GM18867 (cell line): Measurements from ENCODE around the gene COX8A.
"Not testable (repeated sequence)": the region's sequence is repeated elsewhere in the genome, so short reads cannot be mapped to it uniquely, and the experiment has no call there.

ENCODE experiments used
- ATAC-seq: cut with Tn5 transposase; IDR thresholded peaks from one replicate; pipeline ENCODE4 v1.9.1; 2021; ENCODE audit warnings: mild to moderate bottlenecking, moderate library complexity; ENCODE audit not compliant: unreplicated experiment

Gene COX8A, protein sequence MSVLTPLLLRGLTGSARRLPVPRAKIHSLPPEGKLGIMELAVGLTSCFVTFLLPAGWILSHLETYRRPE

DNA sequence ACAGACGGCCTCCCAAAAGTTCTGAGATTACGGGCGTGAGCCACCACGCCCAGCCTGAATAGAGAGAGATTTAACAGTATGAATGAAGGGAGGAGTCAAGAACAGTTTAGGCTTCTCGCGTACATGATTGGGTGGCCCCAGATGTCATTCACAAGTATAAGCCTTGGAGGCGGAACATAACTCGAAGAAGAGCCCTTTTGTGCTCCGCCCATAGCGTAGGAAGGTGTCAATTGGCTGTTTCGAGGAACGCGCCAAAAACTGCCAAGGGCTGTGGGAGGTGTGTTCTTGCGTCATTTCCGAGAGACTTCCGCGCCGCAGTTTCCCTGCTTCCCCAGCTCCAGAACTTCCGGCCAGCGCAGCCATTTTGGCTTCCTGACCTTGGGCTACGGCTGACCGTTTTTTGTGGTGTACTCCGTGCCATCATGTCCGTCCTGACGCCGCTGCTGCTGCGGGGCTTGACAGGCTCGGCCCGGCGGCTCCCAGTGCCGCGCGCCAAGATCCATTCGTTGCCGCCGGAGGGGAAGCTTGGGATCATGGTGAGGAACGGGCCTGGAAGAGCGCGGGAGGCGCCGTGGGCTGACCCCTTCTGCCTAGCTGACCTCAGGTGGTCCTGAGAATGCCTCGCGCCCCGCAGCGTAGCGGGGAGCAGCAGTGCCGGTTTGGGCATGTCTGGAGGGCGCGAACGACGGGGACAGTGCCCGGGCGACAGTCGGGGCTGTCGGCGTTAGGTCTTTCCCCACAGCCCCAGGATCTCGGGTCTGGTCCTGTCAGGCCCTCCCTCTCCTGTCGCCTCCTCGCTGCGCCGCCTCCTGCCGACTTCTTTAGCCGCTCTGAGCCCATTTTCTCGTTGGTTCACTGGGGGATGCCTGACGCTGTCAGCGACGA is at the start of gene COX8A:
Gene COX8A (plus strand): TSS at position 362 of the 885 bp plus-strand sequence. CDS start 61 bp downstream, at position 423.
- peak; percentile 96 for ATAC-seq

DNA sequence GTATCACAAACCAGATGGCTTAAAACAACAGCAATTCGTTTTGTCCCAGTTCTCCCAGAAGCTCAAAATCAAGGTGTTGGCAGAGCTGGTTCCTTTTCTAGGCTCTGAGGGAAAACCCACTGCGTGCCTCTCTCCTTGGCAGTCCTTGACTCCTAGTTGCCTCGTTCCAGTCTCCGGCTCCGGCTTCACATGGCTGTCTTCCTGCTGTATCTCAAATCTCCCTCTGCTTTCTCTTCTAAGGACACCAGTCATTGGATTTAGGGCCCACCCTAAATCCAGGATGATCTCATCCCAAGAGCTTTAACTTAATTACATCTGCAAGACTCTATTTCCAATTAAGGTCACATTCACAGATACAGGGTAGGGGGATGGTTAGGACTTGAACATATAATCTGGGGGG is 44.8 kb upstream of the COX8A start:
- ATAC-seq: no peak

- ATAC-seq: no peak
Measured at GRCh38 chr11:63931045-63931444, 43.4 kb upstream of the COX8A start.

GRCh38 chr11:63931876-63932275 is 42.5 kb upstream of the COX8A start:
- no peak for ATAC-seq

GRCh38 chr11:63933459-63933858 is 41.0 kb upstream of the COX8A start:
- no peak for ATAC-seq

DNA sequence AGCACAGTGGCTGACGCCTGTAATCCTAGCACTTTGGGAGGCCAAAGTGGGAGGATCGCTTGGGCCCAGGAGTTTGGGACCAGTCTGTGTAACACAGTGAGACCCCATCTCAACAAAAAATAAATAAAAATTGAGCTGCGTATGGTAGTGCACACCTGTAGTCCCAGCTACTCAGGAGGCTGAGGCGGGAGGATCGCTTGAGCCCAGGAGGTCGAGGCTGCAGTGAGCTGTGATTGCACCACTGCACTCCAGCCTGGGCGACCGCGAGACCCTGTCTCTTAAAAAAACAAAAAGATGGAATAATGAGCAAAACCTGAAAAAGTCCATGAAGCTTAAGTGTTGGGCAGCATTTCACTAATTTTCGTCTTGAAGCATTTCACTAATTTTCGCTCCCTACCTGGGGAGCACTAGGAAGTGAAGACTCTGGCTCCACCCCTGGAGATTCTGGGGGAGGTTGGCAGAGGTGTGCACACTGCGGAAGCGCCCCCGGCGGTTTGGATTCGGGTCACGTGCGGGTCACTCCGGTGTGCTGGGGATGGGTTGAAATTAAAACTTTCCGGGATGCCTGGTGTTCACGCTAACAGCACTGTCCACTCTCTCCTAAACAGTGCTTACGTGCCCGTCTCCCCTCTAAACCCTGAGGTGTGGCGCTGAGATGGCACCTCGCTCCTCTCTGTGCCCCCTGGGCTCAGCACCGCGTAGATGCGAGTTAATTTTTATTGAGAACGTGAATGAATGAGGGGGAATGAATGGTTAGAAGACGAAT is 36.5 kb upstream of the COX8A start:
- peak; percentile 22 for ATAC-seq

GRCh38 chr11:63938479-63939396 is 35.7 kb upstream of the COX8A start, which contains the start of gene NAA40:
Gene NAA40, plus strand, starts transcription at chr11:63939002. Its CDS starts 95 bp downstream, at chr11:63939097.
- peak; percentile 91 for ATAC-seq

GRCh38 chr11:63939397-63939891 is 35.0 kb upstream of the COX8A start:
- no peak for ATAC-seq

- no peak for ATAC-seq
Measured at GRCh38 chr11:63940786-63941185, 33.6 kb upstream of the COX8A start.

GRCh38 chr11:63941901-63942300 is 32.5 kb upstream of the COX8A start:
- no peak for ATAC-seq

- ATAC-seq: no peak
Measured at GRCh38 chr11:63942803-63943202, 31.6 kb upstream of the COX8A start.

DNA sequence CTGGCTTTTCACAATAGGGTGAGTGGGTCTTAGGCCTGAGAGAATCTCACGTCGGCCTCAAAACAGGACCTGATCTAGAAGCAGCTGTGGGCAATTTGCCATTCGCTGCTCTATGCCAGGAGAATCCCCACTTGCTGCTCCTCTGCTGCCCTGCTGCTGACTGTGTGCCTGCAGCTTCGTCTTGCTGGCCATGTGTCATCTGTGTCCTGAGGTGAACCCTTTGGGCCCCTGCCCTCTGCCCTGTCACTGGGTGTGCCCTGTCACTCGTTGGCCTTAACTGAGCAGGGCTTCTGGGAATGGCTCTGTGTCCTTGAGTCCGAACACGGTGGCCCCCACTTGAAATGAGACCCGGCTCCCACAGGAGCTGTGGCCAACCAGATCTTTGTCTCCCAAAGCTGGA is 29.4 kb upstream of the COX8A start:
- ATAC-seq: no peak

- ATAC-seq: peak; percentile 52
Measured at GRCh38 chr11:63945477-63946163, 28.8 kb upstream of the COX8A start.

- ATAC-seq: no peak
Measured at GRCh38 chr11:63951779-63952536, 22.5 kb upstream of the COX8A start.

- no peak for ATAC-seq
Measured at GRCh38 chr11:63952570-63952969, 21.9 kb upstream of the COX8A start.

DNA sequence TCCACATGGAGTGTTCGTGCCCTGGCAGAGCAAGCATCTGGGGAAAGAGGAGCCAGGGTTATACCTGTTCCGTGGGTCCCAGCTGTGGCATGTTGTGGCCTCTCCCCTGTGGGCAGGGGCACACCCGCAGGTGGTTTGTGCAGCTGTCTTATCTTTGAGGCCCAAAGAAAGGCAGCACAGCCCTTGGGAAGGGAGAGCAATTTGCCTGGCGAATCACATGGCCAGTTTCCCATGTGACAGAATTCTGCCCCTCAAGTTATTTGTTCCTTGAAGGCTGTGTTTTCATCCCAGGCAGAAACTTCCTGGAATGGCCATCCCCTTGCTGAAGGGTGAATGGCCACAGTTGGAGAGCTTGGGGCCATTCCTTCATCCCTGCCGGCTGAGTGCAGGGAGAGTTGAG is 16.4 kb upstream of the COX8A start:
- ATAC-seq: no peak

- ATAC-seq: no peak
Measured at GRCh38 chr11:63961608-63962412, 12.6 kb upstream of the COX8A start.

DNA sequence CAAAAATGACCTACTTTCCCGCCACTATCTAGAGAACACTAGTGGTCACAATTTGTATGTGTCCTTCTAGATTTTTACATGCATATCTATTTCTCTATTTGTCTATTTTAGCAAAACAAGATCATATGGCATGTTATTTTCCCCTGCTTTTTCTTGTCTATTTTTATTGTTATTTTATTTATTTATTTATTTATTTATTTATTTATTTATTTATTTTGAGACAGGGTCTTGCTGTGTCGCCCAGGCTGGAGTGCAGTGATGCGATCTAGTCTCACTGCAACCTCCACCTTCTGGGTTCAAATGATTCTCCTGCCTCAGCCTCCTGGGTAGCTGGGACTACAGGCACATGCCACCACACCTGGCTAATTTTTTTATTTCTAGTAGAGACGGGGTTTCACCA is 10.5 kb upstream of the COX8A start:
- not testable (repeated sequence) for ATAC-seq
